ENCODE results near the gene OPN1LW.
"Not testable (repeated sequence)": the region's sequence is repeated elsewhere in the genome, so short reads cannot be mapped to it uniquely, and the experiment has no call there.

Gene OPN1LW

GRCh38 chrX:154142386-154142785 is 1.7 kb upstream of the OPN1LW start:
- no peaks in the 10 kb centered on the region for H3K27me3 Mint-ChIP-seq
- peaks cover 3 to 5% of the 10 kb centered on the region in 2 donors for H3K4me1 Mint-ChIP-seq (ENCODE audit: low read depth in 2 of 2)
- ATAC-seq (replicated peaks) (no peak), DNase-seq (no peak)
- no peaks in the 10 kb centered on the region for H3K9me3 Mint-ChIP-seq
- H3K36me3 Mint-ChIP-seq (ENCODE audit: insufficient read depth), result peaks cover 2% of the 10 kb centered on the region
- H3K27ac Mint-ChIP-seq, result peak overlapping the region in 1 of 2 donors; percentile 31
- no peak overlapping the region for H3K4me3 Mint-ChIP-seq

- H3K4me1 Mint-ChIP-seq (ENCODE audit: low read depth in 2 of 2), result peaks cover 3 to 5% of the 10 kb centered on the region in 2 donors
These were observed 895 bp upstream of the OPN1LW start for GRCh38 chrX:154142950-154143745.

DNA sequence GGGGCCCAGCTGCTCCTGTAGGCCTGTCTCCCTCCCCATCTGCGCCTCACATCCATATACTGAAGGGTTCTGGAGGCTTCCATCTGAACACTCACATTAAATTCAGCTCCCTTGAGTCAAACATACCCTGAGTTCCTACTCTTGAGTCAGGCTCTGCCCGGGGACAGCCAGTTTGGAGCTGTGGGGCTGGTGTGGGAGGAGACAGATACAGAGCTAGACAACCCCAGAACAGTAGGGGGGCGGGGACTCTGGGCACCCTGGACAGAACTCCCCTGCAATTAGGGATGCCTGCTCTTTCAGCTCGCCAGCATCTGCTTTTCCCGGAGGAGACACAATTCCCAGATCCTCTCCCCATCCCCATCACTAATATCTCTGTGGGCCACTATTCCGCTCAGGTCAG is 7.0 kb downstream of the OPN1LW start:
- not testable (repeated sequence) for ATAC-seq (replicated peaks); H3K27ac Mint-ChIP-seq

More at GRCh38 chrX:154142950-154143745, 895 bp upstream of the OPN1LW start:
- H3K9me3 Mint-ChIP-seq, result no peaks in the 10 kb centered on the region
- DNase-seq (no peak), ATAC-seq (replicated peaks) (no peak)
- H3K27me3 Mint-ChIP-seq, result no peaks in the 10 kb centered on the region
- peaks cover 2% of the 10 kb centered on the region for H3K36me3 Mint-ChIP-seq (ENCODE audit: insufficient read depth)
- H3K27ac Mint-ChIP-seq, result peak overlapping the region; percentile 31 to 53
- H3K4me3 Mint-ChIP-seq, result no peak overlapping the region

GRCh38 chrX:154156221-154156620 is 12.2 kb downstream of the OPN1LW start:
- not testable (repeated sequence) for H3K27me3 Mint-ChIP-seq; H3K9me3 Mint-ChIP-seq; H3K4me3 Mint-ChIP-seq; H3K36me3 Mint-ChIP-seq (ENCODE audit: insufficient read depth); DNase-seq; ATAC-seq (replicated peaks); H3K4me1 Mint-ChIP-seq (ENCODE audit: low read depth in 2 of 2); H3K27ac Mint-ChIP-seq

More for the DNA sequence above, 7.0 kb downstream of the OPN1LW start:
- not testable (repeated sequence) for H3K36me3 Mint-ChIP-seq (ENCODE audit: insufficient read depth); DNase-seq; H3K9me3 Mint-ChIP-seq; H3K4me1 Mint-ChIP-seq (ENCODE audit: low read depth in 2 of 2); H3K27me3 Mint-ChIP-seq; H3K4me3 Mint-ChIP-seq

GRCh38 chrX:154157207-154157606 is 13.2 kb downstream of the OPN1LW start:
- H3K36me3 Mint-ChIP-seq (ENCODE audit: insufficient read depth); H3K9me3 Mint-ChIP-seq; DNase-seq; H3K27me3 Mint-ChIP-seq; H3K27ac Mint-ChIP-seq; H3K4me3 Mint-ChIP-seq; H3K4me1 Mint-ChIP-seq (ENCODE audit: low read depth in 2 of 2); ATAC-seq (replicated peaks): not testable (repeated sequence)

GRCh38 chrX:154159345-154159744 is 15.3 kb downstream of the OPN1LW start:
- not testable (repeated sequence) for ATAC-seq (replicated peaks); H3K27ac Mint-ChIP-seq; H3K4me3 Mint-ChIP-seq; DNase-seq; H3K36me3 Mint-ChIP-seq (ENCODE audit: insufficient read depth); H3K9me3 Mint-ChIP-seq; H3K27me3 Mint-ChIP-seq; H3K4me1 Mint-ChIP-seq (ENCODE audit: low read depth in 2 of 2)

DNA sequence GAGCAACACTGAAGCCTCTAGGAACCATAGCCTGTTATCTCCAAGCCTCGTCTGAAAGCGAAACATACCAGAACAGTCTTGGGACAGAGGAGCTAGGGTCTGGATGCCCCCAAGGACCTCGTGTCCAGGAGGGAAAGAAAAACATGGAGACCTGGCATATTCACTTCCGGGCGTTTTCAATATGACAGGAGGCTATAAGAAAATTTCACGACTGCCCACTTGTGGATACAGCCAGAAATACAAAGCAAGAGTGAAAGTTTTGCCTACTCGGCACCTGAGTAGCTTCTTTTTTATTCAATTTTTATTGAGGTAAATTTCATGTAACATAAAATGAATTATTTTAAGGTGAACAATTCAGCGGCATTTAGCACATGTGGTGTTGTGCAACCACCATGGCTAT is 20.9 kb downstream of the OPN1LW start:
- not testable (repeated sequence) for H3K27me3 Mint-ChIP-seq; ATAC-seq (replicated peaks); H3K36me3 Mint-ChIP-seq (ENCODE audit: insufficient read depth); H3K27ac Mint-ChIP-seq; H3K9me3 Mint-ChIP-seq; H3K4me1 Mint-ChIP-seq (ENCODE audit: low read depth in 2 of 2); DNase-seq; H3K4me3 Mint-ChIP-seq

GRCh38 chrX:154168384-154168783 is 24.3 kb downstream of the OPN1LW start:
- not testable (repeated sequence) for H3K9me3 Mint-ChIP-seq; DNase-seq; H3K27ac Mint-ChIP-seq; H3K4me3 Mint-ChIP-seq; H3K4me1 Mint-ChIP-seq (ENCODE audit: low read depth in 2 of 2); H3K27me3 Mint-ChIP-seq; H3K36me3 Mint-ChIP-seq (ENCODE audit: insufficient read depth); ATAC-seq (replicated peaks)

GRCh38 chrX:154172535-154172943 is 28.5 kb downstream of the OPN1LW start:
- peak; percentile 89 for ATAC-seq (replicated peaks)
- not testable (repeated sequence) for H3K36me3 Mint-ChIP-seq (ENCODE audit: insufficient read depth); H3K27ac Mint-ChIP-seq; DNase-seq; H3K4me3 Mint-ChIP-seq; H3K9me3 Mint-ChIP-seq; H3K4me1 Mint-ChIP-seq (ENCODE audit: low read depth in 2 of 2); H3K27me3 Mint-ChIP-seq

DNA sequence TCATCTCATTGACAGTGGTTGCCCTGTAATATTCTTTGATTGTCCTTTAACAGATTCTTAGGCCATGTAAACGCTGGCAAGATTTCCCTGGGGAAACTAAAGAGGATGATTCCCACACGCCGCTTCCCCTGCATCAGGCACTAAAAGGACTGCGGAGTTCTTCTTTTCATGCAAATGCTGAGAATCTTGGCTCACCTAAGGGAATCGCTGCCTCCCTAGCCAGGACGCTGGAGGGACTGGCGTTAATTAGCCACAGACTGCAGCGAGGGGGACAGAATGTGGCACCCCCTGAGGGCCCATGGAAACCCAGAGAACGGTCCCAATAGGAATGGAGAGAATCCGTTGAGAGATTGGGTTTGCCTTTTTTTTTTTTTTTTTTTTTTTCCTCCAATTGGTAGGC is 30.3 kb downstream of the OPN1LW start:
- not testable (repeated sequence) for H3K4me3 Mint-ChIP-seq; H3K9me3 Mint-ChIP-seq; H3K27ac Mint-ChIP-seq; H3K4me1 Mint-ChIP-seq (ENCODE audit: low read depth in 2 of 2); H3K36me3 Mint-ChIP-seq (ENCODE audit: insufficient read depth); DNase-seq; ATAC-seq (replicated peaks); H3K27me3 Mint-ChIP-seq

- H3K27ac Mint-ChIP-seq; ATAC-seq (replicated peaks): not testable (repeated sequence)
These were observed 38.3 kb downstream of the OPN1LW start, which contains the start of gene OPN1MW for GRCh38 chrX:154182296-154182695. OPN1MW (plus strand) TSS chrX:154182596; CDS start chrX:154182678, 82 bp downstream.

DNA sequence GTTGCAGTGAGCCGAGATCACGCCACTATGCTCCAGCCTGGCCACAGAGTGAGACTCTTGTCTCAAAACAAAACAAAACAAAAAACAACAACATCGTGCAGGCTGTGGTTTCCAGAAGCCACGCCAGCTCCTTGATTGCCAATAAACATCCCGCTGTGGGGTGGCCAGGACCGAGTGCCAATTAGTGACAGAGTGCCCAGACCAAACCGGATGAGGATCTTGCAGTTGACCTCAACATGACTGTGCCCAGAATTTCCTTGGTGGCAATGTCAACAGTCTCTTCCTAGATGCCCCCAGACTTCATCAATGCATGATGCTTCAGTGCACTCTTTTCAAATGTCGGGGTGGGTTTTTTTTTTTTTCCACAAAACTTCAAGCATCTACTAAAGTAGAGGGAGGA is 39.8 kb downstream of the OPN1LW start:
- not testable (repeated sequence) for H3K4me3 Mint-ChIP-seq; H3K36me3 Mint-ChIP-seq (ENCODE audit: insufficient read depth); DNase-seq; H3K4me1 Mint-ChIP-seq (ENCODE audit: low read depth in 2 of 2); H3K9me3 Mint-ChIP-seq; H3K27me3 Mint-ChIP-seq; H3K27ac Mint-ChIP-seq
- ATAC-seq (replicated peaks), result peak; percentile 82

More at GRCh38 chrX:154182296-154182695, 38.3 kb downstream of the OPN1LW start, which contains the start of gene OPN1MW:
- DNase-seq; H3K27me3 Mint-ChIP-seq; H3K4me1 Mint-ChIP-seq (ENCODE audit: low read depth in 2 of 2); H3K4me3 Mint-ChIP-seq; H3K36me3 Mint-ChIP-seq (ENCODE audit: insufficient read depth); H3K9me3 Mint-ChIP-seq: not testable (repeated sequence)

GRCh38 chrX:154192846-154193245 is 48.8 kb downstream of the OPN1LW start:
- H3K4me3 Mint-ChIP-seq; H3K9me3 Mint-ChIP-seq; ATAC-seq (replicated peaks); H3K36me3 Mint-ChIP-seq (ENCODE audit: insufficient read depth); H3K27ac Mint-ChIP-seq; DNase-seq; H3K4me1 Mint-ChIP-seq (ENCODE audit: low read depth in 2 of 2); H3K27me3 Mint-ChIP-seq: not testable (repeated sequence)

DNA sequence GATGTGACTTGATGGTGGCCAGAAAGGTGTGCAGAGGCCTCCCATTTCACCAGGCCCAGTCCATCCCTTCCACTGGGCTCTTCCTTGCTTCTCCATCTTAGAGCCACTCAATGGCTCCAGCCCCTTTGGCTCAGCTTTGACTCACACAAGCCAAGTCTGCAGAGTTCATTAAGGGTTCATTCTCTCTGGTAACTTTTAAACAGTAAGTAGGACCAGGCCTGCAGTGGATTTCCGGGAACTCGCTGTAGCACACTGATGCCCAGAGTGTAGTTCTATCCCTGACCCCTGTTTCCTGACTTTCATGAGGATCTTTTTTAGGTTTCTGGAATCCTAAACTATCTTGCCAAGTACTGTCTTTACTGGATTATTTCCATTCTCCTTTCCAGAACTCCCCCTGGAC is 50.3 kb downstream of the OPN1LW start:
- not testable (repeated sequence) for ATAC-seq (replicated peaks); H3K9me3 Mint-ChIP-seq; H3K27me3 Mint-ChIP-seq

More for the DNA sequence above, 50.3 kb downstream of the OPN1LW start:
- not testable (repeated sequence) for DNase-seq; H3K4me1 Mint-ChIP-seq (ENCODE audit: low read depth in 2 of 2); H3K36me3 Mint-ChIP-seq (ENCODE audit: insufficient read depth); H3K27ac Mint-ChIP-seq; H3K4me3 Mint-ChIP-seq

All from effector memory CD8-positive, alpha-beta T cell (primary cell).